Mesenchymal stem cell (in vitro differentiated cells and primary cell): Measurements from ENCODE around the gene PLGRKT.
"Not testable (repeated sequence)": the region's sequence is repeated elsewhere in the genome, so short reads cannot be mapped to it uniquely, and the experiment has no call there.

Experiments
- DNase-seq: peaks from one replicate; pipeline ENCODE4 v3.0.0-alpha.2; 2013
- H2AFZ ChIP-seq: one replicate; pipeline ENCODE4 v1.6.1; 2013; ENCODE audit warnings: low read depth, mild to moderate bottlenecking, control low read depth, inconsistent platforms, low read length, moderate library complexity
- H2AK5ac ChIP-seq: 2 replicates; pipeline ENCODE4 v1.6.1; 2013; ENCODE audit warnings: low read length, moderate library complexity, mild to moderate bottlenecking, inconsistent platforms; ENCODE audit not compliant: severe bottlenecking
- H2BK120ac ChIP-seq: one replicate; pipeline ENCODE4 v1.6.1; 2013; ENCODE audit warnings: low read depth, mild to moderate bottlenecking, inconsistent platforms, low read length, moderate library complexity
- H2BK12ac ChIP-seq, 2 experiments: one replicate each; pipeline ENCODE4 v1.6.1; 2013; ENCODE audit warnings: inconsistent platforms in 2 of 2, low read length in 2 of 2, mild to moderate bottlenecking in 2 of 2, moderate library complexity in 2 of 2, control low read depth in 1 of 2
- H2BK15ac ChIP-seq: one replicate; pipeline ENCODE4 v1.6.1; 2013; ENCODE audit warnings: mild to moderate bottlenecking, low read depth, inconsistent platforms; ENCODE audit not compliant: poor library complexity, severe bottlenecking
- H2BK5ac ChIP-seq: 2 replicates; pipeline ENCODE4 v1.6.1; 2013; ENCODE audit warnings: low read depth, mild to moderate bottlenecking, low read length, control low read depth, inconsistent platforms; ENCODE audit not compliant: poor library complexity, severe bottlenecking
- H3K14ac ChIP-seq, 2 experiments: one replicate each; pipeline ENCODE4 v1.6.1; 2013; ENCODE audit warnings: inconsistent platforms in 2 of 2, low read length in 2 of 2, control low read depth in 1 of 2, mild to moderate bottlenecking in 1 of 2, moderate library complexity in 1 of 2
- H3K18ac ChIP-seq, 2 experiments: one replicate each; pipeline ENCODE4 v1.6.1; 2013; ENCODE audit warnings: inconsistent platforms in 2 of 2, low read length in 2 of 2, control low read depth in 1 of 2, low read depth in 1 of 2, mild to moderate bottlenecking in 1 of 2
- H3K23ac ChIP-seq, 2 experiments: one replicate each; pipeline ENCODE4 v1.6.1; 2013; ENCODE audit warnings: inconsistent platforms in 2 of 2, low read length in 2 of 2, mild to moderate bottlenecking in 2 of 2, moderate library complexity in 2 of 2, control low read depth in 1 of 2
- H3K27ac ChIP-seq: 2 replicates; pipeline ENCODE4 v1.5.1; 2013; ENCODE audit warnings: mild to moderate bottlenecking, moderate library complexity, low read length, control low read depth, inconsistent platforms; ENCODE audit not compliant: poor library complexity, severe bottlenecking
- H3K27me3 ChIP-seq, 2 experiments: 2 replicates each; pipeline versions ENCODE4 v1.6.1 to v1.7.0; 2013; ENCODE audit warnings: low read length in 2 of 2, mild to moderate bottlenecking in 2 of 2, moderate library complexity in 2 of 2, control low read depth in 1 of 2, inconsistent platforms in 1 of 2; ENCODE audit not compliant: control insufficient read depth in 1 of 2, insufficient read depth in 1 of 2
- H3K36me3 ChIP-seq, 2 experiments: 2 replicates each; pipeline versions ENCODE4 v1.6.1 to v1.7.0; 2013; ENCODE audit warnings: low read length in 2 of 2, control low read depth in 1 of 2, inconsistent platforms in 1 of 2, low read depth in 1 of 2, mild to moderate bottlenecking in 1 of 2; ENCODE audit not compliant: insufficient read depth in 2 of 2, control insufficient read depth in 1 of 2
- H3K4ac ChIP-seq, 2 experiments: one replicate each; pipeline ENCODE4 v1.6.1; 2013; ENCODE audit warnings: inconsistent platforms in 2 of 2, low read length in 2 of 2, mild to moderate bottlenecking in 2 of 2, moderate library complexity in 2 of 2, control low read depth in 1 of 2, low read depth in 1 of 2
- H3K4me1 ChIP-seq: 2 replicates; pipeline ENCODE4 v1.6.1; 2013; ENCODE audit warnings: low read depth, low read length, control low read depth; ENCODE audit not compliant: control insufficient read depth, insufficient read depth
- H3K4me2 ChIP-seq: 2 replicates; pipeline ENCODE4 v1.6.1; 2013; ENCODE audit warnings: low read length, mild to moderate bottlenecking, inconsistent platforms; ENCODE audit not compliant: poor library complexity, severe bottlenecking
- H3K4me3 ChIP-seq, 2 experiments: 2 replicates each; pipeline versions ENCODE4 v1.5.1 to v1.7.0; 2013; ENCODE audit warnings: low read length in 2 of 2, mild to moderate bottlenecking in 2 of 2, control low read depth in 1 of 2, low read depth in 1 of 2; ENCODE audit not compliant: insufficient read depth in 1 of 2
- H3K79me1 ChIP-seq: replicated peaks from 2 replicates; pipeline ENCODE4 v1.6.1; 2013; ENCODE audit warnings: mild to moderate bottlenecking, control low read depth, low read length, inconsistent platforms; ENCODE audit not compliant: poor library complexity, severe bottlenecking
- H3K9ac ChIP-seq: 2 replicates; pipeline ENCODE4 v1.7.0; 2013; ENCODE audit warnings: mild to moderate bottlenecking, low read length, moderate library complexity
- H3K9me3 ChIP-seq: 2 replicates; pipeline ENCODE4 v1.7.0; 2013; ENCODE audit warnings: mild to moderate bottlenecking, low read length; ENCODE audit not compliant: control insufficient read depth
- H4K8ac ChIP-seq: one replicate; pipeline ENCODE4 v1.6.1; 2013; ENCODE audit warnings: inconsistent platforms, mild to moderate bottlenecking, low read length, moderate library complexity
- H4K91ac ChIP-seq: one replicate; pipeline ENCODE4 v1.6.1; 2013; ENCODE audit warnings: mild to moderate bottlenecking, low read length, inconsistent platforms
- WGBS: methylation state at CpG from one replicate; pipeline ENCODE4 v1.1.7; 2013; ENCODE audit warnings: mixed read lengths; 5-methylcytosine and 5-hydroxymethylcytosine counted together

Gene PLGRKT

DNA sequence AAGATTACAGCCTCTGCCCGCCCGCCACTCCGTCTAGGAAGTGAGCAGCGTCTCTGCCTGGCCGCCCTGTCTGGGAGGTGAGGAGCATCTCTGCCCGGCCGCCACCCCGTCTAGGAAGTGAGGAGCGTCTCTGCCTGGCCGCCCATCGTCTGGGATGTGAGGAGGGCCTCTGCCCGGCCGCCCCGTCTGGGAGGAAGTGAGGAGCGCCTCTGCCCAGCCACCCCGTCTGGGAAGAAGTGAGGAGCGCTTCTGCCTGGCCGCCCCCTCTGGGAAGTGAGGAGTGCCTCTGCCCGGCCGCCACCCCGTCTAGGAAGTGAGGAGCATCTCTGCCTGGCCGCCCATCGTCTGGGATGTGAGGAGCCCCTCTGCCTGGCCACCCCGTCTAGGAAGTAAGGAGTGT is 4.8 kb downstream of the PLGRKT start:
- not testable (repeated sequence) for H3K18ac ChIP-seq, H3K4me2 ChIP-seq, H2BK12ac ChIP-seq, H3K23ac ChIP-seq, H3K9ac ChIP-seq, H3K9me3 ChIP-seq, H2AK5ac ChIP-seq, H3K27ac ChIP-seq, DNase-seq, H3K79me1 ChIP-seq, H3K27me3 ChIP-seq, H3K14ac ChIP-seq, H2BK120ac ChIP-seq, H3K4me3 ChIP-seq, H3K4ac ChIP-seq, H2BK15ac ChIP-seq, H3K4me1 ChIP-seq, H4K91ac ChIP-seq, H4K8ac ChIP-seq, H2BK5ac ChIP-seq, H2AFZ ChIP-seq
- WGBS: 98% methylated on average over 24 of the region's 24 CpGs
- peaks cover 28 to 32% of the 10 kb centered on the region in 2 experiments for H3K36me3 ChIP-seq

GRCh38 chr9:5430912-5431311 is 6.8 kb downstream of the PLGRKT start:
- Histone ChIP-seq H4K91ac (no peak overlapping the region), H3K79me1 (peaks cover 3% of the 10 kb centered on the region), H2AFZ (no peak overlapping the region), H3K4me3 (no peak overlapping the region), H2AK5ac (no peak overlapping the region), H3K9me3 (no peaks in the 10 kb centered on the region), H3K27ac (no peak overlapping the region), H2BK120ac (no peak overlapping the region), H3K36me3 (peaks cover 28 to 30% of the 10 kb centered on the region in 2 experiments), H3K4me1 (no peaks in the 10 kb centered on the region), H3K23ac (no peak overlapping the region), H2BK12ac (no peak overlapping the region), H3K14ac (no peak overlapping the region), H3K4ac (no peak overlapping the region), H2BK5ac (no peak overlapping the region), H3K4me2 (no peak overlapping the region), H3K27me3 (no peaks in the 10 kb centered on the region), H2BK15ac (no peak overlapping the region), H4K8ac (no peak overlapping the region), H3K18ac (no peak overlapping the region), H3K9ac (no peak overlapping the region)
- 96% methylated on average over 3 of the region's 3 CpGs for WGBS
- no peak for DNase-seq

- peaks cover 22 to 26% of the 10 kb centered on the region in 2 experiments for H3K36me3 ChIP-seq
- WGBS: 96% methylated on average over 10 of the region's 10 CpGs
- H3K14ac ChIP-seq: no peak overlapping the region
- no peak overlapping the region for H2AFZ ChIP-seq
- no peak overlapping the region for H2BK5ac ChIP-seq
- peaks cover 1% of the 10 kb centered on the region for H3K79me1 ChIP-seq
- H4K91ac ChIP-seq: no peak overlapping the region
- no peak overlapping the region for H3K4me2 ChIP-seq
- H3K9me3 ChIP-seq: no peaks in the 10 kb centered on the region
- no peak overlapping the region for H3K18ac ChIP-seq
- no peak overlapping the region for H3K9ac ChIP-seq
- no peaks in the 10 kb centered on the region for H3K4me1 ChIP-seq
- no peak overlapping the region for H3K27ac ChIP-seq
- H2BK120ac ChIP-seq: no peak overlapping the region
- H3K27me3 ChIP-seq: no peaks in the 10 kb centered on the region
- no peak overlapping the region for H4K8ac ChIP-seq
- DNase-seq: no peak
- no peak overlapping the region for H2BK15ac ChIP-seq
- no peak overlapping the region for H2BK12ac ChIP-seq
- no peak overlapping the region for H3K4me3 ChIP-seq
- no peak overlapping the region for H3K23ac ChIP-seq
- H3K4ac ChIP-seq: no peak overlapping the region
- no peak overlapping the region for H2AK5ac ChIP-seq
These were observed 7.7 kb downstream of the PLGRKT start for GRCh38 chr9:5429873-5430564.

GRCh38 chr9:5428794-5429528 is 8.8 kb downstream of the PLGRKT start:
- Histone ChIP-seq H3K4me1 (no peaks in the 10 kb centered on the region), H3K14ac (no peak overlapping the region), H3K79me1 (peaks cover 1% of the 10 kb centered on the region), H2AFZ (no peak overlapping the region), H2AK5ac (no peak overlapping the region), H2BK15ac (no peak overlapping the region), H3K27me3 (no peaks in the 10 kb centered on the region), H4K91ac (no peak overlapping the region), H3K23ac (no peak overlapping the region), H3K27ac (no peak overlapping the region), H2BK12ac (no peak overlapping the region), H2BK5ac (no peak overlapping the region), H2BK120ac (no peak overlapping the region), H4K8ac (no peak overlapping the region), H3K9ac (no peak overlapping the region), H3K4ac (no peak overlapping the region), H3K36me3 (peaks cover 18 to 22% of the 10 kb centered on the region in 2 experiments), H3K9me3 (no peaks in the 10 kb centered on the region), H3K4me3 (no peak overlapping the region), H3K18ac (no peak overlapping the region), H3K4me2 (no peak overlapping the region)
- WGBS: 98% methylated on average over 2 of the region's 2 CpGs
- DNase-seq: no peak
